Posterior vena cava (tissue), 2 donors: Measurements from ENCODE around the gene RAVER1. TPM values are rescaled to one million over a fixed set of nuclear protein-coding genes. Genes with fewer than 3 reads are reported as not detected.
"Not testable (repeated sequence)": the region's sequence is repeated elsewhere in the genome, so short reads cannot be mapped to it uniquely, and the experiment has no call there.

Experiments
- DNase-seq: peaks from one replicate; pipeline ENCODE4 v3.0.0-alpha.2; 2020; ENCODE audit warnings: low spot score
- intact Hi-C, 2 donors: fragments of 100-400 bp; cut with DNase I; formaldehyde crosslinking; loops; one replicate each; pipeline versions ENCODE4 v1.14.1 to v1.14.2; 2022 to 2023
- total RNA-seq, 2 donors: library from RNA; stranded (reverse); fragmentation: NEBNext Ultra II Directional; extraction: Animal tissue kit (Norgen Biotek cat#: 25700); gene quantifications; one replicate each; pipeline ENCODE4 v1.2.1, GENCODE V29; 2021
- donor health status: DM: yes; HTN: yes; CAD: no.
- donor health status: DM: yes; HTN: yes; CAD: no.

Gene RAVER1
- total RNA-seq, 2 donors from 2014 or later, result 17.5 to 19.0 TPM

DNA sequence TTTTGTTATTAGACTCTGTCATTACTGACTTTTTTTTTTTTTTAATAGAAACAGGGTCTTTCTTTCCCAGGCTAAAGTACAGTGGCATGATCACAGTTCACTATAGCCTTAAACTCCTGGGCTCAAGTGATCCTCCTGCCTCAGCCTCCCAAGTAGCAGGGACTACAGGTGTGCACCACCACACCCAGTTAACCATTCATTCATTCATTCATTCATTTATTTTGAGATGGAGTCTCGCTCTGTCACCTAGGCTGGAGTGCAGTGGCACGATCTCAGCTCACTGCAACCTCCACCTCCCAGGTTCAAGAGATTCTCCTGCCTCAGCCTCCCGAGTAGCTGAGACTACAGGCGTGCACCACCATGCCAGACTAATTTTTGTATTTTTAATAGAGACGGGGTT, 51.3 kb downstream of the RAVER1 start:
- intact Hi-C loops, DNase-seq: not testable (repeated sequence)

DNA sequence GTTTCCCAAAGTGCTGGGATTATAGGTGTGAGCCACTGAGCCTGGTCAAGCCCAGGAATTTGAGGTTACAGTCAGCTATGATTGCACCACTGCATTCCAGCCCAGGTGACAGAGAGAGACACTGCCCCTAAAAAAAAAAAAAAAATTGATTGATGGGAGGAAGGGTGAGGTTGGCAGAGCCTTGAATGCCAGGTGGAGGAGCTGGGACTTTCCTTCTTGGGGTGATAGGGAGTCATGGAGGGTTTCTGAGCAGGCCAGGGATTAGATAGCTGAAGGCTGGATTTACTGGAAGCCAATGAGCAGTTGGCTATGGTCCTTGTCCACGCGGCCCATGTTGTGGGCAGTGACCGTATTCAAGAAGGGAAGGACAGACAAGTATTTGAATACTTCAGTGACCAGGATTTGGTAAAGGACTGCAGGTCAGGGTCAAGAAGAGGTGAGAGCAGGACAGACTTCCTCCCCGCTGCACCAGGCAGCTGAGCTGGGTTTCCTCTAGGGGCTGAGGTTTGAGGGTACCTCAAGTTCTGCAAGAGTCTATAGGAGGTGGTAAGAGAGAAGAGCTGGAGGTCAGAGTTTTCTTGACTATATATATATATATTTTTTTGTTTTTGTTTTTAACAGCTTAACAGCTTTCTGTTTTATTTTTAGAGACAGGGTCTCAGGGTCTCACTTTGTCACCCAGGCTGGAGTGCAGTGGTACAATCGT, 53.4 kb downstream of the RAVER1 start:
- intact Hi-C loops, result no loop called here
- DNase-seq, result no peak

DNA sequence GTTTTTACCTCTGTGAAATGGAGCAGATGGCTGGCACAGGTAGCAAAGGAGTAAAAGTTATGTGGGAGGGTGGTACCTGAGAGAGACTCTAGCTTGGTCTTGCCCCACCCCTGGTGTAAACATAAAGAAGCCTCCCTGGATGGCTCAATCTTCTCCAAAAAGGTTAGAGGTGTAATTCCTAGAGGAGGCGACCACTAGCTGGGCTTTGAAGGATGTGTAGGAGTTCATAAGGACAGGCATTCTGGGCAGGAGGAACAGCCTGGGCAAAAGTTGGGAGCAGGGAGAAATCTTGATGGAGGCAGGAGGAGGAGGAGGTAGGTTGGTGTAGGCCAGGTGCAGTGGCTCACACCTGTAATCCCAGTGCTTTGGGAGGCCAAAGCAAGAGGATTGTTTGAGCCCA, 54.4 kb downstream of the RAVER1 start:
- intact Hi-C loops, result no loop called here
- no peak for DNase-seq

DNA sequence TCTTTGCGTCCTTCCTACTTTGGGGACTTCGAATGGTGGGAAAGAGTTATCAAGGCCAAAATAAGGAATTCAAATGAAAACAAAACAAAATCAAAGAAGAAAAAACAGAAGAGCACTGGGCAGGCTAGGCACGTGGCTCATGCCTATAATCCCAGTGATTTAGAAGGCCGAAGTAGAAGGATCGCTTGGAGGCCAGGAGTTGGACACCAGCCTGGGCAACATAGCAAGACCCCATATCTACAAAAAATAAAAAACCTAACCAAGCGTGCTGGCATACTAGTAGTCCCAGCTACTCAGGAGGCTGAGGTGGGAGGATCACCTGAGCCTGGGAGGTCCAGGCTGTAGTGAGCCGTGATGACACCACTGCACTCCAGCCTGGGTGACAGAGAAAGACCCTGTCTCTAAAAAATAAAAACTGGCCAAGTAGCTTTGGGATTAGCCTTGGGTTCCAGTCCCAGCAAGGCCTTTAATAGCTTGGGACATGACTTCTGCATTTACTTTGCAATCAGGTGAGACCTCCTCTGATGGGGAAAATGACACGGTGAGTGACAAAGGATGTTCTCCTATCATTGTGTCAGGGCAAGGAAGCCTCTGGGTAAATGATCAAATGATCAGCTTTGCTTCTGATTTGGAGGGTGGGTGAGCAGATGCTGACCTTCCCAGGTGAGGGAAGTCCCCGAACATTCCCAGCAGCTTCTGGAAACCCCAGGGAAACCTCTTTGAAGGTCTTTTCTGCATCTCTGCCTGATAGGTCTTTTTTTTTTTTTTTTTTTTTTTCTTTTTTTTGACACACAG, 55.3 kb downstream of the RAVER1 start:
- intact Hi-C loops, result loop anchor here in 1 of 2 donors (2.0 kb wide), 1 partner anchor 107 kb away; no protein-coding TSS in a partner anchor
- DNase-seq, result no peak

DNA sequence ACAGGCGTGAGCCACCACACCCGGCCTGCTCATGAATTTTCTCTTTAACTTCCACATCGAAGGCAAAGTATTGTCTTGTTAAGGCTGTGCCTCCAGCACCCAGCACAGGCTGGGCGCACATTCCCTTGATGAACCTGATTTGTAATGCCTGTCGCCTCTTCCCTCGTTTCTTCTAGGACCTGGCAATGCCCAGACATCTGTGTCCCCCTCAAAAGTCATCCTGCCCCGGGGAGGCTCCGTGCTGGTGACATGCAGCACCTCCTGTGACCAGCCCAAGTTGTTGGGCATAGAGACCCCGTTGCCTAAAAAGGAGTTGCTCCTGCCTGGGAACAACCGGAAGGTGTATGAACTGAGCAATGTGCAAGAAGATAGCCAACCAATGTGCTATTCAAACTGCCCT, 58.7 kb downstream of the RAVER1 start:
- DNase-seq, result no peak
- intact Hi-C loops, result no loop called here

DNA sequence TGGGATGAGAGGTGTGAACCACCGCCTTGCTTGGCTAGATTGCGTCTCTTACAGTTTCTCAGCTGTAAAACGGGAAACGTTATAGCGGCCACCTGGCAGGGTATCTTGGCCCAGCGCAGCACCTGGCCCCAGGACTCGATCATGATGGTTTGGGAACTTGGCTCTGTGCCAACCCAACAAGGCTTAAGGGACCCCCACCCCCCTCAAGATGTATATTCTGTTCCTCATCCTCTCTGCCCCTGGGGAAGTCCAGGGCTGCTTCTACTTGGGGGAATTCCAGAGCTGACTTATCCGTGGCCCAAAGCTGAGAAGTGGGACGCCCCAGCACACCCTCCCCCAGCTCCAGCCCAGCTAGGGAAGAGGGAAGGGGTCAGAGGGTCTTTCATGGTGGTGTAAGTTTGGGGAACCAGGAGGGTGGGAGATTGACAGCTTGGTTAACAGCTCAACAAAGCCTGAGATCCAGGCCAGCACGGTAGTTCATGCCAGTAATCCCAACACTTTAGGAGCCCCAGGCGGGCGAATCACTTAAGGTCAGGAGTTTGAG, 61.7 kb downstream of the RAVER1 start:
- intact Hi-C loops, result no loop called here
- DNase-seq, result no peak

DNA sequence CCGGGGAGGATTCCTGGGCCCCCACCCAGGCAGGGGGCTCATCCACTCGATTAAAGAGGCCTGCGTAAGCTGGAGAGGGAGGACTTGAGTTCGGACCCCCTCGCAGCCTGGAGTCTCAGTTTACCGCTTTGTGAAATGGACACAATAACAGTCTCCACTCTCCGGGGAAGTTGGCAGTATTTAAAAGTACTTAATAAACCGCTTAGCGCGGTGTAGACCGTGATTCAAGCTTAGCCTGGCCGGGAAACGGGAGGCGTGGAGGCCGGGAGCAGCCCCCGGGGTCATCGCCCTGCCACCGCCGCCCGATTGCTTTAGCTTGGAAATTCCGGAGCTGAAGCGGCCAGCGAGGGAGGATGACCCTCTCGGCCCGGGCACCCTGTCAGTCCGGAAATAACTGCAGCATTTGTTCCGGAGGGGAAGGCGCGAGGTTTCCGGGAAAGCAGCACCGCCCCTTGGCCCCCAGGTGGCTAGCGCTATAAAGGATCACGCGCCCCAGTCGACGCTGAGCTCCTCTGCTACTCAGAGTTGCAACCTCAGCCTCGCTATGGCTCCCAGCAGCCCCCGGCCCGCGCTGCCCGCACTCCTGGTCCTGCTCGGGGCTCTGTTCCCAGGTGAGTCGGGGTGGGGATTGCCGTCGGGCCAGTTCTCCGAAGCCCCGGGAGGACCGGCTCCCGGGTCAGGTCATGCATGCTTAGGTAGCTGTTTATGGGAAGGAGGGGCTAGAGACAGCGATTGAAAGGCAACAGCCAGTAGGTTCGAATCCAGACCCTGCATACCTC, 62.5 kb downstream of the RAVER1 start, which contains the start of gene ICAM1:
Gene ICAM1, plus strand, starts transcription at position 505 of the 779 bp plus-strand sequence. Its CDS starts 40 bp downstream, at position 545.
- intact Hi-C loops, result no loop called here

DNA sequence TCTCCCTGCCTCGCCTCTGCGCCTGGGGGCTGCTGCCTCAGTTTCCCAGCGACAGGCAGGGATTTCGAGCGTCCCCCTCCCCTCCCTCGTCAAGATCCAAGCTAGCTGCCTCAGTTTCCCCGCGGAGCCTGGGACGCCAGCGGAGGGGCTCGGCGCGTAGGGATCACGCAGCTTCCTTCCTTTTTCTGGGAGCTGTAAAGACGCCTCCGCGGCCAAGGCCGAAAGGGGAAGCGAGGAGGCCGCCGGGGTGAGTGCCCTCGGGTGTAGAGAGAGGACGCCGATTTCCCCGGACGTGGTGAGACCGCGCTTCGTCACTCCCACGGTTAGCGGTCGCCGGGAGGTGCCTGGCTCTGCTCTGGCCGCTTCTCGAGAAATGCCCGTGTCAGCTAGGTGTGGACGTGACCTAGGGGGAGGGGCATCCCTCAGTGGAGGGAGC, 63.1 kb downstream of the RAVER1 start:
- intact Hi-C loops, result no loop called here
- DNase-seq, result peak; percentile 96

More for the DNA sequence above, 62.5 kb downstream of the RAVER1 start, which contains the start of gene ICAM1:
- peak; percentile 98 for DNase-seq

DNA sequence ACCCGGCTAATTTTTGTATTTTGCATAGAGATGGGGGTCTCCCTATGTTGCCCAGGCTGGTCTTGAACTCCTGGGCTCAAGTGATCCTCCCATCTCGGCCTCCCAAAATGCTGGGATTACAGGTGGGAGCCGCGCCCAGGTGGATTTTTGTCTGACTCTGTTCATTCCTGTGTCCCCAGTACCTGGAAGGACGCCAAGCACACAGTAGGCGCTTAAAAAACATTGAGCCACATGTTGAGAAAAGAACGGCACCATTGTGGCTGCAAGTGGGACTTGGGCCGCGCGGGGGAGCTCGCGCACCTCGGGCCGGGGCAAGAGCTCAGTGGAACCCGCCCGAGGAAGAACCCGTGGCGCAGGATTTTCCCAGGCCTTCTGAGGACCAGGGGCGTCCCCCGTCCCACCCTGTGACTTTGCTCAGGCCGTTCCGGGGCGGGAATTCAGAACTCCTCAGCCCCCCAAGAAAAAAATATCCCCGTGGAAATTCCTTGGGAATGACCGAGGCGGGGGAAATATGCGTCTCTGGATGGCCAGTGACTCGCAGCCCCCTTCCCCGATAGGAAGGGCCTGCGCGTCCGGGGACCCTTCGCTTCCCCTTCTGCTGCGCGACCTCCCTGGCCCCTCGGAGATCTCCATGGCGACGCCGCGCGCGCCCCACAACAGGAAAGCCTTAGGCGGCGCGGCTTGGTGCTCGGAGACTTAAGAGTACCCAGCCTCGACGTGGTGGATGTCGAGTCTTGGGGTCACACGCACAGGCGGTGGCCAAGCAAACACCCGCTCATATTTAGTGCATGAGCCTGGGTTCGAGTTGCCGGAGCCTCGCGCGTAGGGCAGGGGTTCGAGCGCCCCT, 63.8 kb downstream of the RAVER1 start:
- DNase-seq, result peak; percentile 97
- intact Hi-C loops, result loop anchor here (2.0 kb wide), 2 partner anchors 119 to 121 kb away; no protein-coding TSS in a partner anchor

DNA sequence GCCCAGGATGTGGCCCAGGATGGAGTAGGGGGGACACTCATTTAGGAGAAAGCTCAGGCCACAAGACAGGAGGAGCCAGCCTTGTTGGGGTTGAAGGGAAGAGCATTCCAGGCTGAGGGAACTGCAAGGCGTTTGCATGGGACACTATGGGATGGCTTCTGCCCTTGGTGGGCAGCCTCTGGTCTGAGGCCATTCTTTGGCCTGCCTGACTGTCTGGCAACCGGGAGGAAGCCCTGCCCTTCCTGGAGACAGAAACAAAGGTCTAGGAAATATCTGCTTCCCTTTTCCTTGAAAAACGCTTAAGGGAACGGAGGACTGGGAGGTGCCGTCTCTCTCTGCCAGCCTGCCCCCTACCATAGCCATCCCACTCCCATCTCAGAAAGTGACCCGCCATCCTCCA, 65.3 kb downstream of the RAVER1 start:
- DNase-seq, result no peak
- intact Hi-C loops, result loop anchor here (2.0 kb wide), 2 partner anchors 121 to 123 kb away; no protein-coding TSS in a partner anchor

DNA sequence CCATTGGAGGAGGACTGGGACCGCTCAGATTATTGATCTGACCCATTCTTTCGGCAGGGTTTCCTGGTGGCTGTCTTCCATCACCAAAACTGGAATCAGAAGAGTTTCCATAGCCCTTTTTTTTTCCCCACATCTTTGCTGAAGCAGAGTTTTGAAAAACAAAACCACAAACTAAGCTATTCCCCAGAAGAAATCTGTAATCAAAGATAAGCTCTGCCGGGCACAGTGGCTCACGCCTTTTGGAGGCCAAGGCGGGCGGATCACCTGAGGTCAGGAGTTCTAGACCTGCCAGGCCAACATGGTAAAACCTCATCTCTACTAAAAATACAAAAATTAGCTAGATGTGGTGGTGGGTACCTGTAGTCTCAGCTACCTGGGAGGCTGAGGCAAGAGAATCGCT, 66.6 kb downstream of the RAVER1 start:
- DNase-seq, result no peak

More for the DNA sequence above, 66.6 kb downstream of the RAVER1 start:
- intact Hi-C loops, result no loop called here

Other genes with a start within 250 kb of the RAVER1 start
- gene SHFL, start 247.2 kb downstream of the RAVER1 start, total RNA-seq, result 10 to 100 TPM; 21.7 to 26.0 TPM
- not detected for gene ANGPTL6, start 230.9 kb downstream of the RAVER1 start, total RNA-seq
- 10 to 100 TPM; 21.9 to 27.8 TPM for gene PPAN, start 227.2 kb downstream of the RAVER1 start, total RNA-seq
- 1 to 10 TPM; 6.3 to 6.5 TPM for gene P2RY11, start 221.8 kb downstream of the RAVER1 start, total RNA-seq
- 100 to 1,000 TPM; 140 to 157 TPM for gene EIF3G, start 213.6 kb downstream of the RAVER1 start, total RNA-seq
- gene DNMT1, start 138.6 kb downstream of the RAVER1 start, total RNA-seq, result 10 to 100 TPM; 43.2 to 59.2 TPM
- gene S1PR2, start 102.2 kb downstream of the RAVER1 start, total RNA-seq, result 10 to 100 TPM; 16.3 to 17.7 TPM
- gene MRPL4, start 81.3 kb downstream of the RAVER1 start, total RNA-seq, result 10 to 100 TPM; 26.2 to 28.2 TPM
- 10 to 100 TPM; 21.0 to 21.9 TPM for gene ICAM1, start 62.4 kb downstream of the RAVER1 start, total RNA-seq
- gene ICAM4, start 46.6 kb downstream of the RAVER1 start, total RNA-seq, result under 1 TPM in 1 of 2 donors, not detected in 1; 0.57 TPM
- under 1 TPM; 0.33 to 0.83 TPM for gene ICAM5, start 43.6 kb downstream of the RAVER1 start, total RNA-seq
- 1 to 10 TPM; 1.1 to 1.2 TPM for gene ZGLP1, start 23.7 kb downstream of the RAVER1 start, total RNA-seq
- gene FDX2, start 17.5 kb downstream of the RAVER1 start, total RNA-seq, result 10 to 100 TPM; 10.2 to 11.4 TPM
- gene ICAM3, start 6.1 kb upstream of the RAVER1 start, total RNA-seq, result 10 to 100 TPM in 1 of 2 donors, 1 to 10 TPM in 1; 7.9 to 10.6 TPM
- 10 to 100 TPM; 67.1 to 69.3 TPM for gene TYK2, start 47.0 kb upstream of the RAVER1 start, total RNA-seq
- gene CDC37, start 70.0 kb upstream of the RAVER1 start, total RNA-seq, result 100 to 1,000 TPM; 106 to 109 TPM
- gene PDE4A, start 87.0 kb upstream of the RAVER1 start, total RNA-seq, result 10 to 100 TPM; 10.9 to 12.8 TPM
- 10 to 100 TPM; 37.4 to 48.1 TPM for gene KEAP1, start 169.8 kb upstream of the RAVER1 start, total RNA-seq
- gene S1PR5, start 183.9 kb upstream of the RAVER1 start, total RNA-seq, result not detected
- gene ATG4D, start 210.4 kb upstream of the RAVER1 start, total RNA-seq, result 10 to 100 TPM; 14.2 to 14.8 TPM
- 10 to 100 TPM; 15.1 to 16.5 TPM for gene KRI1, start 232.5 kb upstream of the RAVER1 start, total RNA-seq
- gene CDKN2D, start 235.4 kb upstream of the RAVER1 start, total RNA-seq, result 10 to 100 TPM in 1 of 2 donors, 1 to 10 TPM in 1; 8.1 to 15.0 TPM